Ovary (tissue), 9 donors: ENCODE results near the gene CACNA1C. TPM values are rescaled to one million over a fixed set of nuclear protein-coding genes. Genes with fewer than 3 reads are reported as not detected.

Experiments used
- DNase-seq, 5 donors: peaks; one replicate each; pipeline ENCODE4 v3.0.0-alpha.2; 2019 to 2020
- H3K27ac ChIP-seq, 2 donors: fragments of 200-600 bp; one replicate each; pipeline versions ENCODE4 v1.5.1 to v1.8.0; 2019 to 2022
- H3K27me3 ChIP-seq: fragments of 200-600 bp; one replicate; pipeline ENCODE4 v1.8.0; 2022
- H3K36me3 ChIP-seq: fragments of 200-600 bp; sonication (generic); one replicate; pipeline ENCODE4 v1.5.1; 2019
- H3K4me1 ChIP-seq: one replicate; pipeline ENCODE4 v1.8.1; 2013; ENCODE audit warnings: mild to moderate bottlenecking, moderate library complexity; ENCODE audit not compliant: insufficient read depth
- H3K4me3 ChIP-seq: fragments of 200-600 bp; sonication (generic); one replicate; pipeline ENCODE4 v1.5.1; 2017
- H3K9me3 ChIP-seq, 2 donors: fragments of 200-600 bp in 1 of 2; sonication (generic) in 1 of 2; one replicate each; pipeline versions ENCODE4 v1.5.1 to v1.8.1; 2013 to 2019; ENCODE audit warnings: mild to moderate bottlenecking in 1 of 2, moderate library complexity in 1 of 2
- CTCF ChIP-seq, 3 donors: fragments of 450-650 bp in 2 of 3; fragments of 200-600 bp in 1 of 3; IDR thresholded peaks; one replicate each; pipeline versions ENCODE4 v1.5.1 to v1.8.0; 2016 to 2022; ENCODE audit warnings: antibody characterized with exemption in 3 of 3, mild to moderate bottlenecking in 1 of 3
- EP300 ChIP-seq: sonication (generic); formaldehyde crosslinking; IDR thresholded peaks from one replicate; pipeline ENCODE4 v1.6.1; 2017; ENCODE audit warnings: antibody characterized with exemption
- POLR2A ChIP-seq: fragments of 450-650 bp; IDR thresholded peaks from one replicate; pipeline ENCODE4 v1.6.1; 2017; ENCODE audit warnings: antibody characterized with exemption, mild to moderate bottlenecking, moderate library complexity
- WGBS, 3 donors: extraction: QIAGEN DNeasy Blood & Tissue Kit in 1 of 3; methylation state at CpG; one replicate each; pipeline versions ENCODE4 v1.1.5 to v1.1.7; 2013 to 2017; 5-methylcytosine and 5-hydroxymethylcytosine counted together
- intact Hi-C, 4 donors: fragments of 100-400 bp; cut with DNase I; formaldehyde crosslinking; loops; one replicate each; pipeline versions ENCODE4 v1.11.0 to v1.15.1; 2022 to 2023
- polyA plus RNA-seq, 2 donors: library from polyadenylated mRNA; stranded (reverse); fragments of 200-250 nt in 1 of 2; fragments of 350-450 nt in 1 of 2; fragmentation: Illumina TruSeq in 1 of 2; extraction: RNeasy Lipid Tissue Mini Kit (QIAGEN cat#74804) in 1 of 2; gene quantifications; one replicate each; pipeline ENCODE4 v1.2.3, GENCODE V29; 2013 to 2014
- total RNA-seq, 7 donors: library from RNA; depleted of rRNA in 2 of 7; stranded (reverse); fragments of >200 nt in 2 of 7; fragmentation: NEBNext Ultra II Directional in 3 of 7; extraction: Animal tissue kit (Norgen Biotek cat#: 25700) in 3 of 7; gene quantifications; one replicate each; pipeline versions ENCODE4 v1.1.0 to v1.2.4, GENCODE V29; 2016 to 2023
- donor health status: DM: no; HTN: no; CAD: no; lungs with moderate emphysema.
- donor health status: DM: no; HTN: no; CAD: no.
- donor health status: Bipolar disorder and iron deficiency.
- donor health status: DM: yes; HTN: yes; CAD: no.
- donor health status: DM: no; HTN: no; CAD: no.
- donor health status: DM: yes; HTN: yes; CAD: no.

CACNA1C gene
- total and polyA plus RNA-seq, 9 donors = 2.2 to 8.3 (median 3.7) TPM

GRCh38 chr12:2501464-2502191, 448.8 kb downstream of the CACNA1C start:
- WGBS, 3 donors = 68 to 77% (median 73%) methylated on average over 14 of the region's 14 CpGs

GRCh38 chr12:2503036-2503435, 450.2 kb downstream of the CACNA1C start:
- WGBS, 3 donors = 84 to 91% (median 87%) methylated on average over 5 of the region's 5 CpGs
- TF ChIP-seq EP300 (no peak), POLR2A (no peak), CTCF (IDR thresholded peaks at IDR 0.05) (no peak)
- Histone ChIP-seq H3K4me3 (no peak overlapping the region), H3K27me3 (no peaks in the 10 kb centered on the region), H3K4me1 (no peaks in the 10 kb centered on the region), H3K9me3 (no peaks in the 10 kb centered on the region), H3K27ac (no peak overlapping the region), H3K36me3 (no peaks in the 10 kb centered on the region)
- no peak for DNase-seq
- intact Hi-C loops = no loop called here

More at GRCh38 chr12:2501464-2502191, 448.8 kb downstream of the CACNA1C start:
- no peaks in the 10 kb centered on the region for H3K27me3 ChIP-seq
- DNase-seq = no peak
- H3K4me3 ChIP-seq = no peak overlapping the region
- TF ChIP-seq CTCF (IDR thresholded peaks at IDR 0.05) (no peak), POLR2A (no peak), EP300 (no peak)
- no peaks in the 10 kb centered on the region for H3K4me1 ChIP-seq
- H3K27ac ChIP-seq = no peak overlapping the region
- H3K9me3 ChIP-seq = no peaks in the 10 kb centered on the region
- H3K36me3 ChIP-seq = no peaks in the 10 kb centered on the region
- intact Hi-C loops = no loop called here

GRCh38 chr12:2503762-2504161, 451.0 kb downstream of the CACNA1C start:
- DNase-seq = no peak
- intact Hi-C loops = no loop called here
- Histone ChIP-seq H3K4me3 (no peak overlapping the region), H3K4me1 (no peaks in the 10 kb centered on the region), H3K9me3 (no peaks in the 10 kb centered on the region), H3K27ac (no peak overlapping the region), H3K27me3 (no peaks in the 10 kb centered on the region), H3K36me3 (no peaks in the 10 kb centered on the region)
- TF ChIP-seq EP300 (no peak), CTCF (IDR thresholded peaks at IDR 0.05) (no peak), POLR2A (no peak)
- WGBS, 3 donors = 72 to 79% (median 73%) methylated on average over 7 of the region's 7 CpGs

GRCh38 chr12:2504577-2504976, 451.8 kb downstream of the CACNA1C start:
- no peak for TF ChIP-seq EP300
- no peak for TF ChIP-seq CTCF (IDR thresholded peaks at IDR 0.05)
- no peak for TF ChIP-seq POLR2A
- intact Hi-C loops = no loop called here
- Histone ChIP-seq H3K4me1 (no peaks in the 10 kb centered on the region), H3K27ac (no peak overlapping the region), H3K4me3 (no peak overlapping the region), H3K27me3 (no peaks in the 10 kb centered on the region), H3K36me3 (no peaks in the 10 kb centered on the region), H3K9me3 (no peaks in the 10 kb centered on the region)
- 97 to 98% (median 98%) methylated on average over 15 of the region's 15 CpGs for WGBS, 3 donors
- DNase-seq = no peak
